Astrocyte (in vitro differentiated cells and primary cell): ENCODE data around the gene SEMA4C.

Experiments
- EZH2 ChIP-seq: IDR thresholded peaks from 2 replicates; pipeline ENCODE4 v1.6.1; 2012; ENCODE audit warnings: mild to moderate bottlenecking, low read length, inconsistent platforms; ENCODE audit not compliant: insufficient read depth
- TF ChIP-seq, protein P1 (sequence below): IDR thresholded peaks from 2 replicates; pipeline ENCODE4 v1.5.1; 2011; ENCODE audit warnings: low read depth, mild to moderate bottlenecking, inconsistent platforms, low read length, moderate library complexity; ENCODE audit not compliant: insufficient read depth

GRCh38 chr2:96824079-96824870 is 45.6 kb downstream of the SEMA4C start:
- TF ChIP-seq, protein P1, sequence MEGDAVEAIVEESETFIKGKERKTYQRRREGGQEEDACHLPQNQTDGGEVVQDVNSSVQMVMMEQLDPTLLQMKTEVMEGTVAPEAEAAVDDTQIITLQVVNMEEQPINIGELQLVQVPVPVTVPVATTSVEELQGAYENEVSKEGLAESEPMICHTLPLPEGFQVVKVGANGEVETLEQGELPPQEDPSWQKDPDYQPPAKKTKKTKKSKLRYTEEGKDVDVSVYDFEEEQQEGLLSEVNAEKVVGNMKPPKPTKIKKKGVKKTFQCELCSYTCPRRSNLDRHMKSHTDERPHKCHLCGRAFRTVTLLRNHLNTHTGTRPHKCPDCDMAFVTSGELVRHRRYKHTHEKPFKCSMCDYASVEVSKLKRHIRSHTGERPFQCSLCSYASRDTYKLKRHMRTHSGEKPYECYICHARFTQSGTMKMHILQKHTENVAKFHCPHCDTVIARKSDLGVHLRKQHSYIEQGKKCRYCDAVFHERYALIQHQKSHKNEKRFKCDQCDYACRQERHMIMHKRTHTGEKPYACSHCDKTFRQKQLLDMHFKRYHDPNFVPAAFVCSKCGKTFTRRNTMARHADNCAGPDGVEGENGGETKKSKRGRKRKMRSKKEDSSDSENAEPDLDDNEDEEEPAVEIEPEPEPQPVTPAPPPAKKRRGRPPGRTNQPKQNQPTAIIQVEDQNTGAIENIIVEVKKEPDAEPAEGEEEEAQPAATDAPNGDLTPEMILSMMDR, result no peak
- no peak for TF ChIP-seq EZH2
